Brain microvascular endothelial cell (primary cell): ENCODE results near the gene PPIA.

Experiments
- DNase-seq: peaks from one replicate; pipeline ENCODE4 v3.0.0-alpha.2; 2020
- H3K27ac ChIP-seq: fragments of 250-450 bp; sonication (Bioruptor Pico); 2 replicates; pipeline ENCODE4 v1.5.1; 2020; ENCODE audit warnings: mild to moderate bottlenecking, moderate library complexity
- H3K27me3 ChIP-seq: fragments of 250-450 bp; sonication (Bioruptor Pico); replicated peaks from 2 replicates; pipeline ENCODE4 v1.5.1; 2020; ENCODE audit warnings: mild to moderate bottlenecking
- H3K36me3 ChIP-seq: fragments of 250-450 bp; sonication (Bioruptor Pico); replicated peaks from 2 replicates; pipeline ENCODE4 v1.5.1; 2020; ENCODE audit warnings: mild to moderate bottlenecking
- H3K4me3 ChIP-seq: 2 replicates; pipeline ENCODE4 v1.5.1; 2011; ENCODE audit warnings: low read depth, mild to moderate bottlenecking, control low read depth, low read length, moderate library complexity
- in situ Hi-C: cut with HindIII; loops from 2 replicates; pipeline ENCODE4 v1.10.0; 2017; ENCODE audit warnings: low sequenced_read_pairs, low pct_ligation_motif_present
- TF ChIP-seq, protein P1 (sequence below): IDR thresholded peaks from 2 replicates; pipeline ENCODE4 v1.5.1; 2011; ENCODE audit warnings: low read depth, mild to moderate bottlenecking, moderate library complexity, low read length, control low read depth, inconsistent platforms; ENCODE audit errors: missing control alignments

The PPIA gene

DNA sequence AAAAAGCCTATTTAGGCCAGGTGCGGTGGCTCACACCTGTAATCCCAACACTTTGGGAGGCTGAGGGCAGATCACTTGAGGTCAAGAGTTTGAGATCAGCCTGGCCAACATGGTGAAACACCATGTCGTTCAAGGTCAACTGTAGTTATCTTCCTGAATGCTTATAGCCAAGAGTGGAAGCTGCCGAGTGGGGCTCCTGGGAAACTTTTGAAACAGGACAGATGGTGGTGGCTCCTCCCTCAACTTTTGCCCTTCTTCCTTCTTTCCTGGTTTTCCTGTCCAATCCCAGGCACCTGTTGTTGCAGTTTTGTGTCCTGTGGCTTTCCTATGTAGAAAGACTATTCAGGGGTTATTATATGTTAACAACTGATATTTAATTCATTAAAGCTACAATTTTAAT, 8.7 kb upstream of the PPIA start:
- TF ChIP-seq, protein P1, sequence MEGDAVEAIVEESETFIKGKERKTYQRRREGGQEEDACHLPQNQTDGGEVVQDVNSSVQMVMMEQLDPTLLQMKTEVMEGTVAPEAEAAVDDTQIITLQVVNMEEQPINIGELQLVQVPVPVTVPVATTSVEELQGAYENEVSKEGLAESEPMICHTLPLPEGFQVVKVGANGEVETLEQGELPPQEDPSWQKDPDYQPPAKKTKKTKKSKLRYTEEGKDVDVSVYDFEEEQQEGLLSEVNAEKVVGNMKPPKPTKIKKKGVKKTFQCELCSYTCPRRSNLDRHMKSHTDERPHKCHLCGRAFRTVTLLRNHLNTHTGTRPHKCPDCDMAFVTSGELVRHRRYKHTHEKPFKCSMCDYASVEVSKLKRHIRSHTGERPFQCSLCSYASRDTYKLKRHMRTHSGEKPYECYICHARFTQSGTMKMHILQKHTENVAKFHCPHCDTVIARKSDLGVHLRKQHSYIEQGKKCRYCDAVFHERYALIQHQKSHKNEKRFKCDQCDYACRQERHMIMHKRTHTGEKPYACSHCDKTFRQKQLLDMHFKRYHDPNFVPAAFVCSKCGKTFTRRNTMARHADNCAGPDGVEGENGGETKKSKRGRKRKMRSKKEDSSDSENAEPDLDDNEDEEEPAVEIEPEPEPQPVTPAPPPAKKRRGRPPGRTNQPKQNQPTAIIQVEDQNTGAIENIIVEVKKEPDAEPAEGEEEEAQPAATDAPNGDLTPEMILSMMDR = no peak
- Histone ChIP-seq H3K27ac (no peak overlapping the region), H3K4me3 (no peak overlapping the region), H3K27me3 (no peaks in the 10 kb centered on the region), H3K36me3 (no peaks in the 10 kb centered on the region)
- no peak for DNase-seq
- in situ Hi-C loops = no loop called here

GRCh38 chr7:44789990-44790389, 6.5 kb upstream of the PPIA start:
- Histone ChIP-seq H3K27me3 (no peaks in the 10 kb centered on the region), H3K36me3 (no peaks in the 10 kb centered on the region), H3K4me3 (no peak overlapping the region), H3K27ac (no peak overlapping the region)
- in situ Hi-C loops = no loop called here
- TF ChIP-seq, protein P1 = no peak
- no peak for DNase-seq

- Histone ChIP-seq H3K4me3 (no peak overlapping the region), H3K36me3 (no peaks in the 10 kb centered on the region), H3K27ac (no peak overlapping the region), H3K27me3 (no peaks in the 10 kb centered on the region)
- peak; percentile 37 for DNase-seq
- TF ChIP-seq, protein P1 = peak; percentile 48
- in situ Hi-C loops = no loop called here
These were observed 4.9 kb upstream of the PPIA start for GRCh38 chr7:44791278-44792219.

GRCh38 chr7:44793919-44794318, 2.6 kb upstream of the PPIA start:
- no peak for DNase-seq
- in situ Hi-C loops = no loop called here
- H3K36me3 ChIP-seq = peaks cover 12% of the 10 kb centered on the region
- H3K27me3 ChIP-seq = no peaks in the 10 kb centered on the region
- H3K27ac ChIP-seq = no peak overlapping the region
- TF ChIP-seq, protein P1 = no peak
- no peak overlapping the region for H3K4me3 ChIP-seq

DNA sequence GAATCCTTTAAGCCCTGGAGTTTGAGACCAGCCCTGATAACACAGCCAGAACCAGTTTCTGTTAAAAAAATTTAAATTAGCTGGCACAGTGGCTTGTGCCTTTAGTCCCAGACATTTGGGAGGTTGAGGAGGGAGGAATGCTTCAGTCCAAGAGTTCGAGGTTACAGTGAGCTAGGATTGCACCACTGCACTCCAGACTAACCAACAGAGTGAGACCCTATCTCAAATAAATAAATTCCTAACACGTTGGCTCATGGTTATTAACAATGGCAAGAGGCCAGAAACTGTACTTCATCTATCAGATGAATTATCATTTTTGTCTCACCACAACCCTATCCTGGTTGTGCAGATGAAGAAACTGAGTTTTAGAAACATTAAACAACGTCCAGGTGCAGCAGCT, 2.1 kb upstream of the PPIA start:
- peaks cover 15% of the 10 kb centered on the region for H3K36me3 ChIP-seq
- H3K4me3 ChIP-seq = no peak overlapping the region
- DNase-seq = no peak
- no peak overlapping the region for H3K27ac ChIP-seq
- in situ Hi-C loops = no loop called here
- no peaks in the 10 kb centered on the region for H3K27me3 ChIP-seq
- TF ChIP-seq, protein P1 = no peak

DNA sequence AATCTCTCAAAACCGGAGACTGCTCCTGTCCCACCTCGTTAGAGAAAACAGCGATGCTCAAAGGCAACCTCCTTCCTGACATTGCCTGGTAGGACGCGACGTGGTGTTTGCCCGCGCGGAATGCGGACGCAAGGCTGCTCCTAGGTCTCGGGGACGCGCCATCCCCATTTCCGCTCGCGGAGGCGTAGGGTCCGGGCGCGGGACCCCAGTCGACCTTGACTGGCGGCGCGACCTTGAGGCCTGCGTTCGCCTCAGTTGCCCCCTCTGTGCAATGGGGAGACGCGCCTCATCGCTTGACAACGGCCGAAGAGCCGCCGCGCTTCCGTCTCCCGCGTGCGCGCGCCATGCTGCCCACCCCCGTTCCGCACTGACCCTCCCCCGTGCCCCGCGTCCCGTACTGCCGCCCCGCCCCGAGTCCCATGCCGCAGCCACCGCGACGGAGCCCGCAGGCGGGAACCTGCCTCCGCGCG, 412 bp upstream of the PPIA start:
- peaks cover 32% of the 10 kb centered on the region for H3K36me3 ChIP-seq
- TF ChIP-seq, protein P1 = no peak
- H3K4me3 ChIP-seq = peak overlapping the region; percentile 98
- peak overlapping the region; percentile 34 for H3K27ac ChIP-seq
- in situ Hi-C loops = no loop called here
- H3K27me3 ChIP-seq = no peaks in the 10 kb centered on the region
- DNase-seq = no peak
